HepG2 (cell line): ENCODE measurements around the gene HERC4. TPM values are rescaled to one million over a fixed set of nuclear protein-coding genes. Genes with fewer than 3 reads are reported as not detected.

Source experiments
- AGO2 ChIP-seq: fragments of 200-400 bp; formaldehyde crosslinking; optimal IDR thresholded peaks from 2 replicates; pipeline ENCODE3; 2017; ENCODE audit warnings: mild to moderate bottlenecking, low read depth, low read length, moderate library complexity
- GABPB1 ChIP-seq: IDR thresholded peaks from 2 replicates; pipeline ENCODE4 v1.6.1; 2016; ENCODE audit warnings: mild to moderate bottlenecking, missing genetic modification reagents, moderate library complexity, missing compliant biosample characterization
- HNRNPLL ChIP-seq: fragments of 200-400 bp; formaldehyde crosslinking; IDR thresholded peaks from 2 replicates; pipeline ENCODE4 v1.6.1; 2017; ENCODE audit warnings: mild to moderate bottlenecking, low read depth, low read length; ENCODE audit not compliant: poor library complexity, severe bottlenecking
- ISX ChIP-seq: sonication (generic); formaldehyde crosslinking; conservative IDR thresholded peaks from 2 replicates; pipeline ENCODE4 v1.5.0; 2020; ENCODE audit warnings: missing genetic modification reagents
- MED13 ChIP-seq: sonication (generic); formaldehyde crosslinking; IDR thresholded peaks from 2 replicates; pipeline ENCODE4 v1.5.0; 2020; ENCODE audit warnings: missing genetic modification reagents
- NONO ChIP-seq, 2 experiments: fragments of 450-650 bp in 1 of 2; sonication (generic) in 1 of 2; formaldehyde crosslinking in 1 of 2; IDR thresholded peaks in 1 of 2; conservative IDR thresholded peaks in 1 of 2; 2 replicates each; pipeline versions ENCODE4 v1.6.1 to v1.8.0; 2017 to 2022; ENCODE audit warnings: mild to moderate bottlenecking in 1 of 2, missing genetic modification reagents in 1 of 2, moderate library complexity in 1 of 2
- PAWR ChIP-seq: sonication (generic); formaldehyde crosslinking; IDR thresholded peaks from 2 replicates; pipeline ENCODE4 v1.4.0; 2020; ENCODE audit warnings: missing genetic modification reagents, mild to moderate bottlenecking, borderline replicate concordance
- PTBP1 ChIP-seq: fragments of 200-400 bp; formaldehyde crosslinking; IDR thresholded peaks from 2 replicates; pipeline ENCODE4 v1.6.1; 2018; ENCODE audit warnings: low read length, low read depth; ENCODE audit not compliant: poor library complexity, severe bottlenecking
- SIX4 ChIP-seq: sonication (generic); formaldehyde crosslinking; IDR thresholded peaks from 2 replicates; pipeline ENCODE4 v1.4.0; 2020; ENCODE audit warnings: missing genetic modification reagents
- SMC3 ChIP-seq: IDR thresholded peaks from 2 replicates; pipeline ENCODE4 v1.6.1; 2011; ENCODE audit warnings: low read length, improper control_type of control experiment
- SP2 ChIP-seq: sonication (generic); formaldehyde crosslinking; IDR thresholded peaks from 2 replicates; pipeline ENCODE4 v1.5.1; 2020; ENCODE audit warnings: mild to moderate bottlenecking, missing genetic modification reagents
- TEAD3 ChIP-seq: optimal IDR thresholded peaks from 2 replicates; pipeline ENCODE3; 2016; ENCODE audit warnings: borderline replicate concordance
- TFDP2 ChIP-seq: sonication (generic); formaldehyde crosslinking; IDR thresholded peaks from 2 replicates; pipeline ENCODE4 v1.4.0; 2020; ENCODE audit warnings: missing genetic modification reagents
- ZBTB25 ChIP-seq: IDR thresholded peaks from 2 replicates; pipeline ENCODE4 v1.6.1; 2018; ENCODE audit warnings: missing genetic modification reagents
- ZFAT ChIP-seq: sonication (generic); formaldehyde crosslinking; conservative IDR thresholded peaks from 2 replicates; pipeline ENCODE4 v1.8.1; 2023; ENCODE audit warnings: missing genetic modification reagents, inconsistent platforms
- ZGPAT ChIP-seq: IDR thresholded peaks from 2 replicates; pipeline ENCODE4 v1.6.1; 2016; ENCODE audit warnings: mild to moderate bottlenecking
- ZKSCAN1 ChIP-seq: fragments of 150-350 bp; IDR thresholded peaks from 2 replicates; pipeline ENCODE4 v1.6.1; 2014; ENCODE audit warnings: low read length
- ZNF121 ChIP-seq: sonication (generic); formaldehyde crosslinking; IDR thresholded peaks from 2 replicates; pipeline ENCODE4 v1.5.0; 2020; ENCODE audit warnings: mild to moderate bottlenecking, missing genetic modification reagents
- ZNF431 ChIP-seq: sonication (generic); formaldehyde crosslinking; IDR thresholded peaks from 2 replicates; pipeline ENCODE4 v1.9.0; 2022; ENCODE audit warnings: missing genetic modification reagents, low read depth, mild to moderate bottlenecking, borderline replicate concordance
- ZNF550 ChIP-seq: sonication (generic); formaldehyde crosslinking; IDR thresholded peaks from 2 replicates; pipeline ENCODE4 v1.4.0; 2020; ENCODE audit warnings: mild to moderate bottlenecking, missing genetic modification reagents, borderline replicate concordance
- ZNF556 ChIP-seq: sonication (generic); formaldehyde crosslinking; IDR thresholded peaks from 2 replicates; pipeline ENCODE4 v1.4.0; 2020; ENCODE audit warnings: mild to moderate bottlenecking, missing genetic modification reagents, borderline replicate concordance
- ZNF879 ChIP-seq: sonication (generic); formaldehyde crosslinking; IDR thresholded peaks from 2 replicates; pipeline ENCODE4 v1.8.1; 2023; ENCODE audit warnings: missing genetic modification reagents
- polyA plus RNA-seq, 8 experiments: library from polyadenylated mRNA; depleted of rRNA in 3 of 8; stranded (reverse) in 7 of 8; unstranded in 1 of 8; fragments of >200 nt; fragmentation: Illumina TruSeq in 4 of 8; extraction: Trizol in 4 of 8; gene quantifications; 2 replicates each; pipeline versions ENCODE4 v1.2.1 to v1.2.3, GENCODE V29; 2011 to 2016; ENCODE audit warnings: low read depth in 4 of 8, missing spikeins in 1 of 8, mixed read lengths in 1 of 8; ENCODE audit not compliant: insufficient read depth in 1 of 8
- total RNA-seq, 5 experiments: library from RNA; depleted of rRNA; stranded (reverse); fragments of >200 nt; fragmentation: Illumina TruSeq; extraction: Trizol; gene quantifications; 2 replicates each; pipeline ENCODE4 v1.2.3, GENCODE V29; 2016; ENCODE audit warnings: low read depth in 1 of 5
- TF ChIP-seq, protein P1 (sequence below): sonication (generic); formaldehyde crosslinking; IDR thresholded peaks from 2 replicates; pipeline ENCODE4 v1.5.0; 2020; ENCODE audit warnings: mild to moderate bottlenecking, missing genetic modification reagents

Gene HERC4
- total and polyA plus RNA-seq, 2 of the 13 experiments (the other 11 are each of a cell fraction or from before 2014, with no cell fraction given): 9.8 to 20.2 TPM

- no peak for TF ChIP-seq ZNF556
- 0 out of 2 replicates have a peak, but pooled peaks have one; percentile 21 for TF ChIP-seq SP2
- TF ChIP-seq PAWR (CRISPR knock-in tag): no peak
- no peak for TF ChIP-seq ISX (CRISPR knock-in tag)
- no peak for TF ChIP-seq ZGPAT (CRISPR knock-in tag)
- 0 out of 2 replicates have a peak, but pooled peaks have one; percentile 8 for TF ChIP-seq MED13 (CRISPR knock-in tag)
- no peak for TF ChIP-seq ZBTB25 (CRISPR knock-in tag)
- TF ChIP-seq, protein P1, sequence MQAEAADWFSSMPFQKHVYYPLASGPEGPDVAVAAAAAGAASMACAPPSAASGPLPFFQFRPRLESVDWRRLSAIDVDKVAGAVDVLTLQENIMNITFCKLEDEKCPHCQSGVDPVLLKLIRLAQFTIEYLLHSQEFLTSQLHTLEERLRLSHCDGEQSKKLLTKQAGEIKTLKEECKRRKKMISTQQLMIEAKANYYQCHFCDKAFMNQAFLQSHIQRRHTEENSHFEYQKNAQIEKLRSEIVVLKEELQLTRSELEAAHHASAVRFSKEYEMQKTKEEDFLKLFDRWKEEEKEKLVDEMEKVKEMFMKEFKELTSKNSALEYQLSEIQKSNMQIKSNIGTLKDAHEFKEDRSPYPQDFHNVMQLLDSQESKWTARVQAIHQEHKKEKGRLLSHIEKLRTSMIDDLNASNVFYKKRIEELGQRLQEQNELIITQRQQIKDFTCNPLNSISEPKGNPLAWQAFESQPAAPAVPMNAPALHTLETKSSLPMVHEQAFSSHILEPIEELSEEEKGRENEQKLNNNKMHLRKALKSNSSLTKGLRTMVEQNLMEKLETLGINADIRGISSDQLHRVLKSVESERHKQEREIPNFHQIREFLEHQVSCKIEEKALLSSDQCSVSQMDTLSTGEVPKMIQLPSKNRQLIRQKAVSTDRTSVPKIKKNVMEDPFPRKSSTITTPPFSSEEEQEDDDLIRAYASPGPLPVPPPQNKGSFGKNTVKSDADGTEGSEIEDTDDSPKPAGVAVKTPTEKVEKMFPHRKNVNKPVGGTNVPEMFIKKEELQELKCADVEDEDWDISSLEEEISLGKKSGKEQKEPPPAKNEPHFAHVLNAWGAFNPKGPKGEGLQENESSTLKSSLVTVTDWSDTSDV (CRISPR knock-in tag): no peak
- no peak for TF ChIP-seq TFDP2 (CRISPR knock-in tag)
- no peak for TF ChIP-seq TEAD3
- peak; percentile 72 for TF ChIP-seq GABPB1 (CRISPR knock-in tag)
- TF ChIP-seq ZKSCAN1: no peak
- no peak for TF ChIP-seq ZNF550 (CRISPR knock-in tag)
- no peak for TF ChIP-seq ZFAT (CRISPR knock-in tag)
- TF ChIP-seq ZNF121 (CRISPR knock-in tag): 0 out of 2 replicates have a peak, but pooled peaks have one; percentile 20
- TF ChIP-seq PTBP1: no peak
- no peak for TF ChIP-seq ZNF431
- no peak for TF ChIP-seq NONO (IDR thresholded peaks at IDR 0.05)
- no peak for TF ChIP-seq NONO (CRISPR knock-in tag; conservative IDR thresholded peaks at IDR 0.05)
- TF ChIP-seq SIX4: no peak
- TF ChIP-seq ZNF879 (CRISPR knock-in tag): no peak
- no peak for TF ChIP-seq SMC3
- TF ChIP-seq AGO2: peak; percentile 66
- peak; percentile 90 for TF ChIP-seq HNRNPLL
These were observed 190.0 kb downstream of the HERC4 start (continued) for GRCh38 chr10:67884842-67885670.
